BJ (cell line): ENCODE measurements around the gene ADGRD2. TPM values are rescaled to one million over a fixed set of nuclear protein-coding genes. Genes with fewer than 3 reads are reported as not detected.

Source experiments
- CTCF ChIA-PET: fragments of 350-600 bp; formaldehyde crosslinking; extraction: SDS; loops from one replicate; lab custom pipeline; 2021; ENCODE audit warnings: antibody characterized with exemption, inconsistent platforms; lab: Yijun Ruan, JAX
- POLR2A ChIA-PET: fragments of 300-600 bp; sonication (Branson Sonifier 250); formaldehyde crosslinking; extraction: SDS; loops from one replicate; lab custom pipeline; 2021; ENCODE audit warnings: antibody characterized with exemption; lab: Charles Lee
- DNase-seq: peaks from one replicate; pipeline ENCODE4 v3.0.0-alpha.2; 2011; ENCODE audit warnings: low read depth
- H3K27me3 ChIP-seq: 2 replicates; pipeline ENCODE4 v1.6.0; 2011; ENCODE audit warnings: low read length; ENCODE audit not compliant: control insufficient read depth, insufficient read depth
- H3K36me3 ChIP-seq: 2 replicates; pipeline ENCODE4 v1.5.1; 2011; ENCODE audit warnings: low read length; ENCODE audit not compliant: control insufficient read depth, insufficient read depth
- H3K4me3 ChIP-seq: 2 replicates; pipeline ENCODE4 v1.5.1; 2011; ENCODE audit warnings: low read depth, mild to moderate bottlenecking, control low read depth, low read length
- CTCF ChIP-seq: IDR thresholded peaks from 2 replicates; pipeline ENCODE4 v1.5.1; 2011; ENCODE audit warnings: low read depth, mild to moderate bottlenecking, control low read depth, inconsistent platforms, low read length, moderate library complexity; ENCODE audit not compliant: insufficient read depth
- polyA plus RNA-seq: library from polyadenylated mRNA; depleted of rRNA; stranded (reverse); fragments of >200 nt; gene quantifications from 2 replicates; pipeline ENCODE4 v1.2.3, GENCODE V29; 2011

ADGRD2 gene
- polyA plus RNA-seq, 1 experiment, result not detected

- POLR2A ChIA-PET, result no interaction called here
- H3K27me3 ChIP-seq, result peaks cover 5% of the 10 kb centered on the region
- CTCF ChIA-PET, result no interaction called here
- no peak for TF ChIP-seq CTCF
- no peak overlapping the region for H3K4me3 ChIP-seq
- H3K36me3 ChIP-seq, result no peaks in the 10 kb centered on the region
- DNase-seq, result no peak
These were observed 15.5 kb downstream of the ADGRD2 start for GRCh38 chr9:124465736-124466135.

GRCh38 chr9:124467410-124468060, 17.3 kb downstream of the ADGRD2 start:
- no peak overlapping the region for H3K4me3 ChIP-seq
- peaks cover 5% of the 10 kb centered on the region for H3K27me3 ChIP-seq
- no peak for TF ChIP-seq CTCF
- CTCF ChIA-PET, result no interaction called here
- POLR2A ChIA-PET, result no interaction called here
- H3K36me3 ChIP-seq, result no peaks in the 10 kb centered on the region
- no peak for DNase-seq

GRCh38 chr9:124468061-124468740, 17.9 kb downstream of the ADGRD2 start:
- Histone ChIP-seq H3K27me3 (peaks cover 5% of the 10 kb centered on the region), H3K36me3 (no peaks in the 10 kb centered on the region), H3K4me3 (no peak overlapping the region)
- no peak for TF ChIP-seq CTCF
- DNase-seq, result no peak
- ChIA-PET CTCF (no interaction called here), POLR2A (no interaction called here)

GRCh38 chr9:124469011-124469832, 19.0 kb downstream of the ADGRD2 start:
- no peaks in the 10 kb centered on the region for H3K36me3 ChIP-seq
- H3K4me3 ChIP-seq, result no peak overlapping the region
- TF ChIP-seq CTCF, result no peak
- DNase-seq, result no peak
- POLR2A ChIA-PET, result no interaction called here
- CTCF ChIA-PET, result no interaction called here
- H3K27me3 ChIP-seq, result peaks cover 6% of the 10 kb centered on the region

GRCh38 chr9:124470306-124470705, 20.1 kb downstream of the ADGRD2 start:
- POLR2A ChIA-PET, result no interaction called here
- no peak for TF ChIP-seq CTCF

More at GRCh38 chr9:124470306-124470705, 20.1 kb downstream of the ADGRD2 start:
- CTCF ChIA-PET, result interaction anchor here (1.7 kb wide), 1 partner anchor 8 kb away, joined by 4 read pairs; no protein-coding TSS in a partner anchor
- no peak overlapping the region for H3K4me3 ChIP-seq
- no peak for DNase-seq
- peaks cover 8% of the 10 kb centered on the region for H3K27me3 ChIP-seq
- H3K36me3 ChIP-seq, result no peaks in the 10 kb centered on the region
